IMR-90 (cell line): Measurements from ENCODE around the gene CREBL2. TPM values are rescaled to one million over a fixed set of nuclear protein-coding genes. Genes with fewer than 3 reads are reported as not detected.

Source experiments
- ATAC-seq: fragments of 200-7000 bp; cut with Tn5 transposase; 2 replicates; pipeline ENCODE4 v1.9.1; 2020; ENCODE audit warnings: low read depth, mild to moderate bottlenecking, moderate library complexity
- BruUV-seq: library from RNA; stranded (reverse); fragments of 400-500 nt; replicated peaks from 2 replicates; lab custom pipeline; 2021; lab: Mats Ljungman, UMichigan
- CTCF ChIA-PET: fragments of 300-600 bp; formaldehyde crosslinking; extraction: SDS; loops from one replicate; lab custom pipeline; 2021; ENCODE audit warnings: antibody characterized with exemption; lab: Yijun Ruan, JAX
- POLR2A ChIA-PET: fragments of 300-600 bp; sonication (Branson Sonifier 250); formaldehyde crosslinking; loops from one replicate; lab custom pipeline; 2022; ENCODE audit warnings: antibody characterized with exemption; ENCODE audit not compliant: unreplicated experiment; lab: Charles Lee
- DNase-seq: peaks from one replicate; pipeline ENCODE4 v3.0.0; 2013
- H2AFZ ChIP-seq: replicated peaks from 2 replicates; pipeline ENCODE3; 2013; ENCODE audit warnings: low read length, mild to moderate bottlenecking; ENCODE audit not compliant: poor library complexity
- H2AK5ac ChIP-seq: 2 replicates; pipeline ENCODE4 v1.6.1; 2013; ENCODE audit warnings: low read depth, low read length, inconsistent platforms
- H2AK9ac ChIP-seq: replicated peaks from 2 replicates; pipeline ENCODE3; 2013; ENCODE audit warnings: mild to moderate bottlenecking, low read depth, low read length, moderate library complexity; ENCODE audit not compliant: poor library complexity
- H2BK120ac ChIP-seq: 2 replicates; pipeline ENCODE4 v1.6.1; 2013; ENCODE audit warnings: low read depth, low read length, inconsistent platforms
- H2BK15ac ChIP-seq: 3 replicates; pipeline ENCODE4 v1.6.1; 2013; ENCODE audit warnings: low read depth, low read length, inconsistent platforms
- H2BK20ac ChIP-seq: 2 replicates; pipeline ENCODE4 v1.6.1; 2013; ENCODE audit warnings: low read depth, mild to moderate bottlenecking, inconsistent platforms, low read length, moderate library complexity
- H2BK5ac ChIP-seq: 2 replicates; pipeline ENCODE4 v1.6.1; 2013; ENCODE audit warnings: mild to moderate bottlenecking, low read depth, low read length, inconsistent platforms; ENCODE audit not compliant: poor library complexity, severe bottlenecking
- H3K14ac ChIP-seq: replicated peaks from 2 replicates; pipeline ENCODE4 v1.6.1; 2013; ENCODE audit warnings: low read depth, low read length, inconsistent platforms
- H3K18ac ChIP-seq: 2 replicates; pipeline ENCODE4 v1.6.1; 2013; ENCODE audit warnings: low read depth, low read length, control low read depth
- H3K23ac ChIP-seq: 2 replicates; pipeline ENCODE4 v1.6.1; 2013; ENCODE audit warnings: low read depth, low read length, inconsistent platforms
- H3K27ac ChIP-seq: 2 replicates; pipeline ENCODE4 v1.5.1; 2013; ENCODE audit warnings: mild to moderate bottlenecking, control low read depth, low read length; ENCODE audit not compliant: insufficient read depth
- H3K27me3 ChIP-seq: 2 replicates; pipeline ENCODE4 v1.6.1; 2013; ENCODE audit warnings: low read length; ENCODE audit not compliant: control insufficient read depth, insufficient read depth
- H3K36me3 ChIP-seq: 2 replicates; pipeline ENCODE4 v1.6.1; 2013; ENCODE audit warnings: low read length, mixed read lengths; ENCODE audit not compliant: control insufficient read depth, insufficient read depth
- H3K4ac ChIP-seq: 2 replicates; pipeline ENCODE4 v1.6.1; 2013; ENCODE audit warnings: low read depth, low read length, inconsistent platforms
- H3K4me1 ChIP-seq: 2 replicates; pipeline ENCODE4 v1.6.1; 2013; ENCODE audit warnings: low read length, mixed read lengths; ENCODE audit not compliant: control insufficient read depth, insufficient read depth
- H3K4me2 ChIP-seq: 2 replicates; pipeline ENCODE4 v1.6.1; 2013; ENCODE audit warnings: low read depth, mild to moderate bottlenecking, control low read depth, low read length, moderate library complexity
- H3K4me3 ChIP-seq: 2 replicates; pipeline ENCODE4 v1.5.1; 2013; ENCODE audit warnings: low read depth, mild to moderate bottlenecking, control low read depth, low read length, moderate library complexity; ENCODE audit not compliant: insufficient read depth
- H3K56ac ChIP-seq: 2 replicates; pipeline ENCODE4 v1.6.1; 2013; ENCODE audit warnings: low read length, inconsistent platforms; ENCODE audit not compliant: insufficient read depth; ENCODE audit errors: extremely low read depth
- H3K79me1 ChIP-seq, 2 experiments: 2 replicates each; pipeline ENCODE4 v1.6.1; 2013; ENCODE audit warnings: low read length in 2 of 2, inconsistent platforms in 1 of 2, low read depth in 1 of 2
- H3K9ac ChIP-seq: 2 replicates; pipeline ENCODE4 v1.6.1; 2013; ENCODE audit warnings: low read depth, low read length, control low read depth
- H3K9me1 ChIP-seq: 2 replicates; pipeline ENCODE4 v1.6.1; 2013; ENCODE audit warnings: low read length, inconsistent platforms; ENCODE audit not compliant: insufficient read depth
- H3K9me3 ChIP-seq: 2 replicates; pipeline ENCODE4 v1.6.1; 2013; ENCODE audit warnings: low read length; ENCODE audit not compliant: control insufficient read depth, insufficient read depth
- H4K20me1 ChIP-seq: 2 replicates; pipeline ENCODE4 v1.6.1; 2013; ENCODE audit warnings: low read length, inconsistent platforms; ENCODE audit not compliant: insufficient read depth
- H4K5ac ChIP-seq: 2 replicates; pipeline ENCODE4 v1.6.1; 2013; ENCODE audit warnings: mild to moderate bottlenecking, low read depth, low read length, control low read depth
- H4K8ac ChIP-seq, 2 experiments: 2 replicates each; pipeline ENCODE4 v1.6.1; 2013; ENCODE audit warnings: low read depth in 2 of 2, low read length in 2 of 2, control low read depth in 1 of 2, inconsistent platforms in 1 of 2
- H4K91ac ChIP-seq: 2 replicates; pipeline ENCODE4 v1.6.1; 2013; ENCODE audit warnings: low read depth, low read length, inconsistent platforms; ENCODE audit not compliant: insufficient read depth
- BHLHE40 ChIP-seq: fragments of 150-350 bp; IDR thresholded peaks from 2 replicates; pipeline ENCODE4 v1.6.1; 2016; ENCODE audit warnings: mild to moderate bottlenecking, low read depth, low read length
- FOS ChIP-seq: fragments of 150-350 bp; IDR thresholded peaks from 2 replicates; pipeline ENCODE4 v1.6.1; 2016; ENCODE audit warnings: low read depth, low read length
- MAFK ChIP-seq: IDR thresholded peaks from 2 replicates; pipeline ENCODE4 v1.6.1; 2012; ENCODE audit warnings: low read depth, low read length, improper control_type of control experiment
- MAZ ChIP-seq: IDR thresholded peaks from 2 replicates; pipeline ENCODE4 v1.6.1; 2012; ENCODE audit warnings: low read depth, mild to moderate bottlenecking, low read length, improper control_type of control experiment, moderate library complexity, borderline replicate concordance
- RCOR1 ChIP-seq: IDR thresholded peaks from 2 replicates; pipeline ENCODE4 v1.6.1; 2012; ENCODE audit warnings: mild to moderate bottlenecking, low read length, improper control_type of control experiment; ENCODE audit not compliant: insufficient replicate concordance
- WGBS, 2 experiments: methylation state at CpG; one replicate each; pipeline versions ENCODE4 v1.1.5 to v1.1.7; 2013; ENCODE audit warnings: missing lambda C conversion rate in 2 of 2; ENCODE audit not compliant: insufficient read length in 1 of 2; ENCODE audit errors: extremely low coverage in 2 of 2; 5-methylcytosine and 5-hydroxymethylcytosine counted together
- dilution Hi-C: fragments of 300-500 bp; cut with HindIII; formaldehyde crosslinking; loops from one replicate; pipeline ENCODE4 v1.14.3; 2018; ENCODE audit warnings: low sequenced_read_pairs; ENCODE audit not compliant: unreplicated experiment
- in situ Hi-C: fragments of 300-500 bp; cut with MboI; formaldehyde crosslinking; loops from 3 replicates; pipeline ENCODE4 v1.14.3; 2019; ENCODE audit warnings: low sequenced_read_pairs, inconsistent platforms, mixed read lengths
- intact Hi-C: fragments of 100-400 bp; cut with micrococcal nuclease; formaldehyde crosslinking; loops from 2 replicates; pipeline ENCODE4 v1.10.0; 2022
- polyA plus RNA-seq, 3 experiments: library from polyadenylated mRNA; depleted of rRNA; stranded (reverse); fragments of >200 nt; gene quantifications; 2 replicates each; pipeline ENCODE4 v1.2.3, GENCODE V29; 2012; ENCODE audit warnings: low replicate concordance in 1 of 3
- total RNA-seq: library from RNA; depleted of rRNA; stranded (reverse); fragments of >200 nt; gene quantifications from 2 replicates; pipeline ENCODE4 v1.2.3, GENCODE V29; 2012

Gene CREBL2
- total and polyA plus RNA-seq, 2 of the 4 experiments (the other 2 are of a cell fraction) = 11.5 to 19.0 TPM

DNA sequence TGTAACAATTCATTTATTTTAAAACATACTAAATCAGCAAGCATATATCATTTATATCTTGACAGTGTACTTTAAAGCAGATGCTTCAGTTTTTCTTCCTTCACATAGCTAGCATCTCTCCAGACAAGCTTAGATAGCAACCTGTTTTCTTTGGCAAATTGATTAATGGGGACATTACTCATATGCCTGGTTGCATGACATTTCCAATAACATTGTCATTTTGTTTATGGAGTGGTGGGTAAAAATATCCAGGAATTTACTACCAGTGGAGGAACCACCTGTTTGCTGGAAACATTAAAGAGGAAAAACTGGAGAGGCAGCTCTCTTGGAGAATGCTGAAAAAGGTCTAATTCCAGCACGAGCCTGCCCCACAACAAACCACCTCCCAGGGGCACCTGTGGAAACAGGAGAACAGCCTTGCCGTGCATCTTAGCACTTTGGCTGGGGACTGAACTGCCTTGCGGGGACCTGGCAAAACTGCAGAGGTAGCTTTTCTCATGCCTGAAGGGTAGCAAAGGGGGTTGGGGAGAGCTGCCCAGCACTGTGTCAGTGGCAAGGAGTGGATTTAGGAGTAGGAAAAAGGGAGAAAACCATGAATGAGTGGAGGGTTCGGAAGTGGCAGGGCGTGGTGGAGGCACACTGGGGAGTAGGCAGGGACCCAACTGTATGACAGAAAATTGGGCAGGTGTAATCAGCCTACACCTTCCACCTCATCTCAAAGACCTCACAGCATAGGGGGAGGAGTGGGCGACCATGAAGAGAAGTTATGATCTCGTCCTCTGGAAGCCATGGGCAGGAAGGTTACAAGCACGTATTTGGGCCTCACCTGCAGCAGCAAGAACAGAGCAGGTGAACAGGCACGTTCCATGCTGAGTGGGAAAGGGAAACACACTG lies 11.7 kb upstream of the CREBL2 start:
- H2AFZ ChIP-seq = no peak overlapping the region
- no peak overlapping the region for H2AK9ac ChIP-seq
- H3K23ac ChIP-seq = no peak overlapping the region
- no peaks in the 10 kb centered on the region for H4K20me1 ChIP-seq
- H3K36me3 ChIP-seq = no peaks in the 10 kb centered on the region
- H3K4ac ChIP-seq = no peak overlapping the region
- no peaks in the 10 kb centered on the region; the same call in 1 of the 2 replicates for H3K27me3 ChIP-seq
- H4K5ac ChIP-seq = no peak overlapping the region
- H3K27ac ChIP-seq = no peak overlapping the region
- H2BK20ac ChIP-seq = no peak overlapping the region; the same call in 1 of the 2 replicates
- no peak overlapping the region for H3K4me2 ChIP-seq
- dilution Hi-C loops = no loop called here
- WGBS, 2 experiments = 61% methylated on average over 2 of the region's 9 CpGs; no CpG with 5 or more reads in 1 of the 2 experiments
- H2AK5ac ChIP-seq = no peak overlapping the region
- H4K91ac ChIP-seq = no peak overlapping the region
- no peak overlapping the region for H3K18ac ChIP-seq
- H3K9me1 ChIP-seq = no peaks in the 10 kb centered on the region
- ATAC-seq (no peak), DNase-seq (no peak)
- H2BK120ac ChIP-seq = no peak overlapping the region
- no peak overlapping the region for H3K56ac ChIP-seq
- no peak overlapping the region for H3K14ac ChIP-seq
- POLR2A ChIA-PET = no interaction called here
- no peaks in the 10 kb centered on the region for H3K79me1 ChIP-seq
- intact Hi-C loops = no loop called here
- H3K4me3 ChIP-seq = no peak overlapping the region
- no peak overlapping the region for H3K9ac ChIP-seq
- in situ Hi-C loops = no loop called here
- no peak overlapping the region for H2BK5ac ChIP-seq
- no TSS peak for BruUV-seq
- H3K9me3 ChIP-seq = no peaks in the 10 kb centered on the region
- H3K4me1 ChIP-seq = no peaks in the 10 kb centered on the region
- no peak overlapping the region for H4K8ac ChIP-seq
- no peak overlapping the region for H2BK15ac ChIP-seq
- CTCF ChIA-PET = no interaction called here
- TF ChIP-seq MAFK (no peak), MAZ (no peak), FOS (no peak), RCOR1 (no peak), BHLHE40 (no peak)
